Spleen (tissue), 11 donors: ENCODE results near the gene FAM83E. TPM values are rescaled to one million over a fixed set of nuclear protein-coding genes. Genes with fewer than 3 reads are reported as not detected.
"Not testable (repeated sequence)": the region's sequence is repeated elsewhere in the genome, so short reads cannot be mapped to it uniquely, and the experiment has no call there.

Source experiments
- DNase-seq: peaks from one replicate; pipeline ENCODE4 v3.0.0-alpha.2; 2020
- H3K27ac ChIP-seq, 8 donors: fragments of 200-600 bp; sonication (generic) in 7 of 8; 1 replicate in 4 of 8; 2 replicates in 4 of 8; pipeline versions ENCODE4 v1.5.0 to v1.8.0; 2016 to 2021; ENCODE audit warnings: inconsistent platforms in 4 of 8, mild to moderate bottlenecking in 4 of 8, moderate library complexity in 1 of 8
- H3K27me3 ChIP-seq, 7 donors: fragments of 200-600 bp; sonication (generic) in 6 of 7; replicated peaks in 1 of 7; 1 replicate in 4 of 7; 2 replicates in 3 of 7; pipeline versions ENCODE4 v1.5.0 to v1.8.0; 2016 to 2021; ENCODE audit warnings: inconsistent platforms in 3 of 7, mild to moderate bottlenecking in 1 of 7
- H3K36me3 ChIP-seq, 6 donors: fragments of 200-600 bp; sonication (generic) in 5 of 6; 1 replicate in 4 of 6; 2 replicates in 2 of 6; pipeline versions ENCODE4 v1.5.0 to v1.8.0; 2016 to 2021; ENCODE audit warnings: inconsistent platforms in 2 of 6
- H3K4me1 ChIP-seq, 6 donors: fragments of 200-600 bp; sonication (generic) in 5 of 6; 1 replicate in 3 of 6; 2 replicates in 3 of 6; pipeline versions ENCODE4 v1.5.0 to v1.8.0; 2016 to 2021; ENCODE audit warnings: inconsistent platforms in 3 of 6
- H3K4me3 ChIP-seq, 8 donors: fragments of 200-600 bp; sonication (generic) in 7 of 8; 1 replicate in 4 of 8; 2 replicates in 4 of 8; pipeline versions ENCODE4 v1.5.0 to v1.8.0; 2016 to 2021; ENCODE audit warnings: inconsistent platforms in 4 of 8, mild to moderate bottlenecking in 4 of 8, moderate library complexity in 2 of 8
- H3K9me3 ChIP-seq, 8 donors: fragments of 200-600 bp; sonication (generic) in 7 of 8; 1 replicate in 4 of 8; 2 replicates in 4 of 8; pipeline versions ENCODE4 v1.5.0 to v1.8.0; 2016 to 2021; ENCODE audit warnings: inconsistent platforms in 4 of 8
- POLR2A ChIP-seq, 3 donors: fragments of 450-650 bp; IDR thresholded peaks; one replicate each; pipeline ENCODE4 v1.5.1; 2017; ENCODE audit warnings: antibody characterized with exemption in 3 of 3, mild to moderate bottlenecking in 1 of 3
- POLR2AphosphoS5 ChIP-seq, 3 donors: sonication (generic); formaldehyde crosslinking; IDR thresholded peaks; one replicate each; pipeline ENCODE4 v1.5.1; 2017; ENCODE audit warnings: antibody characterized with exemption in 3 of 3
- WGBS, 5 donors: extraction: QIAGEN DNeasy Blood & Tissue Kit in 3 of 5; methylation state at CpG; one replicate each; pipeline versions ENCODE4 v1.1.5 to v1.1.7; 2013 to 2018; 5-methylcytosine and 5-hydroxymethylcytosine counted together
- intact Hi-C: fragments of 100-400 bp; cut with DNase I; formaldehyde crosslinking; loops from one replicate; pipeline ENCODE4 v1.15.0; 2023; ENCODE audit warnings: low total_unique reads
- polyA plus RNA-seq, 3 donors: library from polyadenylated mRNA; stranded (reverse); fragments of 200-250 nt; gene quantifications; one replicate each; pipeline ENCODE4 v1.2.1, GENCODE V29; 2013
- total RNA-seq, 7 donors: library from RNA; depleted of rRNA in 3 of 7; stranded (reverse); fragments of >200 nt in 3 of 7; fragmentation: NEBNext Ultra II Directional in 4 of 7; extraction: Animal tissue kit (Norgen Biotek cat#: 25700) in 4 of 7; gene quantifications; one replicate each; pipeline versions ENCODE4 v1.1.0 to v1.2.1, GENCODE V29; 2016 to 2021
- TF ChIP-seq, protein P1 (sequence below), 11 experiments: fragments of 200-600 bp in 7 of 11; fragments of 450-650 bp in 4 of 11; sonication (generic) in 4 of 11; IDR thresholded peaks in 8 of 11; conservative IDR thresholded peaks in 3 of 11; 1 replicate in 7 of 11; 2 replicates in 4 of 11; pipeline versions ENCODE4 v1.4.0 to v1.8.0; 2016 to 2021; ENCODE audit warnings: antibody characterized with exemption in 11 of 11, inconsistent platforms in 4 of 11, mild to moderate bottlenecking in 1 of 11
- donor health status: healthy with polysubstance abuse.
- donor health status: DM: no; HTN: no; CAD: no; lungs with moderate emphysema.
- donor health status: DM: no; HTN: no; CAD: no.
- donor health status: Bipolar disorder and iron deficiency.
- donor health status: healthy.
- donor health status: DM: no; HTN: no; CAD: no.
- donor health status: DM: yes; HTN: yes; CAD: no.

FAM83E gene
- total and polyA plus RNA-seq, 10 donors, result 0.04 to 2.0 (median 0.46) TPM; not detected in 5

DNA sequence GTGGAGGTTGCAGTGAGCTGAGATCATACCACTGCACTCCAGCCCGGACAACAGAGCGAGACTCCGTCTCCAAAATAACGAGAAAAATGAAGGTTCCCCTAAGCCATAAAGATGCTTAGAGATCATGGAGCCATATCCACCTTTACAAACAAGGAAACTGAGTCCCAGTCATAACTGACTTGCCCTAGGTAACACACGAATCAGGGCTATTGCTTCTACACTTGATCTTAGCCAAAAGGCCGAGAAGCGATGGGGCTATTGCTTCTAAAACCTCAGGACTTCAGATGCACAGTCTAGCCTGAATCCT lies 19.1 kb upstream of the FAM83E start:
- H3K9me3 ChIP-seq, result no peaks in the 10 kb centered on the region
- peak overlapping the region; percentile 92 to 98 (median 95) for H3K27ac ChIP-seq
- peaks cover 48 to 89% (median 73%) of the 10 kb centered on the region in 6 donors for H3K4me1 ChIP-seq
- no peaks in the 10 kb centered on the region for H3K27me3 ChIP-seq
- TF ChIP-seq POLR2A (IDR thresholded peaks at IDR 0.05) (no peak), POLR2AphosphoS5 (IDR thresholded peaks at IDR 0.05) (no peak)
- TF ChIP-seq, protein P1, sequence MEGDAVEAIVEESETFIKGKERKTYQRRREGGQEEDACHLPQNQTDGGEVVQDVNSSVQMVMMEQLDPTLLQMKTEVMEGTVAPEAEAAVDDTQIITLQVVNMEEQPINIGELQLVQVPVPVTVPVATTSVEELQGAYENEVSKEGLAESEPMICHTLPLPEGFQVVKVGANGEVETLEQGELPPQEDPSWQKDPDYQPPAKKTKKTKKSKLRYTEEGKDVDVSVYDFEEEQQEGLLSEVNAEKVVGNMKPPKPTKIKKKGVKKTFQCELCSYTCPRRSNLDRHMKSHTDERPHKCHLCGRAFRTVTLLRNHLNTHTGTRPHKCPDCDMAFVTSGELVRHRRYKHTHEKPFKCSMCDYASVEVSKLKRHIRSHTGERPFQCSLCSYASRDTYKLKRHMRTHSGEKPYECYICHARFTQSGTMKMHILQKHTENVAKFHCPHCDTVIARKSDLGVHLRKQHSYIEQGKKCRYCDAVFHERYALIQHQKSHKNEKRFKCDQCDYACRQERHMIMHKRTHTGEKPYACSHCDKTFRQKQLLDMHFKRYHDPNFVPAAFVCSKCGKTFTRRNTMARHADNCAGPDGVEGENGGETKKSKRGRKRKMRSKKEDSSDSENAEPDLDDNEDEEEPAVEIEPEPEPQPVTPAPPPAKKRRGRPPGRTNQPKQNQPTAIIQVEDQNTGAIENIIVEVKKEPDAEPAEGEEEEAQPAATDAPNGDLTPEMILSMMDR (IDR thresholded peaks at IDR 0.05 in 8 of 11, conservative IDR thresholded peaks at IDR 0.05 in 3 of 11), result no peak
- H3K36me3 ChIP-seq, result peaks cover 0 to 45% (median 32%) of the 10 kb centered on the region in 6 donors
- intact Hi-C loops, result no loop called here
- no peak for DNase-seq
- 45 to 69% (median 59%) methylated on average over 7 of the region's 7 CpGs for WGBS, 5 donors
- H3K4me3 ChIP-seq, result peak overlapping the region in 7 of 8 donors; percentile 20 to 98 (median 80)

DNA sequence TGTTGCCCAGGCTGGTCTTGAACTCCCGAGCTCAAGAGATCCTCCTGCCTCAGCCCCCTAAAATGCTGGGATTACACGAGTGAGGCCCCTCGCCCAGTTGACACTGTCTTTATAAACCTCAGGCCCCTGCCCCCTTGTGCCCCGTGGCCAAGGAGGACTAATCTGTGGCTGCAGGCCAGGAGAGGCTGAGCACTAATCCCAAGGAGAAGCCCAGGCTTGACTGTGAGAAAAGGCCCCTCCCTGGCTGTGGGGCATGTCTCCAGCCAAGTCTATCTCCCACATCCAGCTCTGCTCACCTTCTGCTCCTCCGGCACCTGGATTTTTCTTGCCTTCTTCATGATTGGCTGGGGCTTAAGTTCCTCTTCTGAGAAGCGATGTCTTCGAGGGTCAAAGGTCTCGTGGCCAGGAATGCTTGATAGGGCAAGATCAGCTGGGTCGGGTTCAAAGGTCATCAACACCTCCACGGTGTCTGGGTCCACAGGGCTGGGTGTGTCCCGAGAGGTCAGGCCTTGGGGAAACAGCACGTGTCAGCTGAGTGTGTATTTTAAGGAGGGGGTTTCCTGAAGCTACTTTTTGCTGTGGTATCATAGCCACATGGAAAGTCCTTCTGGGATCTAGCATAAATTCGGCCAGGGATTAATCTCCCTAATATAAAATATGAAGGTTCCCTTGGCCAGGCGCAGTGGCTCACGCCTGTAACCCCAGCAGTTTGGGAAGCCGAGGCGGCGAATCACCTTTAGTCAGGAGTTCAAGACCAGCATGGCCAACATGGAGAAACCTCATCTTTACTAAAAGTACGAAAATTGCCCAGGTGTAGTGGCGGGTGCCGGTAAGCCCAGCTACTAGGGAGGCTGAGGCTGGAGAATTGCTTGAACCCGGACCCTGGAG lies 18.5 kb upstream of the FAM83E start:
- H3K4me3 ChIP-seq, result peak overlapping the region in 3 of 8 donors; percentile 74 to 98 (median 95)
- DNase-seq, result no peak
- peak overlapping the region; percentile 92 to 98 (median 95) for H3K27ac ChIP-seq
- H3K36me3 ChIP-seq, result peaks cover 0 to 51% (median 35%) of the 10 kb centered on the region in 6 donors
- TF ChIP-seq POLR2AphosphoS5 (IDR thresholded peaks at IDR 0.05) (peak in 2 of 3 donors; percentile 18 to 37), POLR2A (IDR thresholded peaks at IDR 0.05) (no peak)
- H3K27me3 ChIP-seq, result no peaks in the 10 kb centered on the region
- intact Hi-C loops, result no loop called here
- peaks cover 43 to 89% (median 67%) of the 10 kb centered on the region in 6 donors for H3K4me1 ChIP-seq
- WGBS, 5 donors, result 71 to 83% (median 78%) methylated on average over 20 to 22 of the region's 22 CpGs
- H3K9me3 ChIP-seq, result no peaks in the 10 kb centered on the region

DNA sequence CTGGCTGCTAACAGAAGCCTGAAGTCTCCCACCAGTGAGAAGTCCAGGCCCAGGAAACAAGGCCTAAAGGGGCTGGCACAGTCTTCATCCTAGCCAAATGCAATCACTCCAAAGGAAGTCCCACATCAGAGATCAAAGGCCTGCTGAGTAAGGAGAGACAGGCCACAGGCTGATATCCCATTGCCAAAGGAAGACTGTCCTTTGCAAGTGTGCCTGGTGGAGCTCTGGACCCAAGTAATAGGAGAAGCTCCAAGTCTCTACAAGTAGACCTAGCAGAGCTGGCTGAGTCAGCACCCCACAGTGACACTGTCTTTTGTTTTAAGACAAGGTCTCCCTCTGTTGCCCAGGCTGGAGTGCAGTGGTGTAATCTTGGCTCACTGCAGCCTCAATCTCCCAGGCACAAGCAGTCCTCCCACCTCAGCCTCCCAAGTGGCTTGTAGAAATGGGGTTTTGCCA lies 17.8 kb upstream of the FAM83E start:
- Histone ChIP-seq H3K36me3 (peaks cover 0 to 58% (median 39%) of the 10 kb centered on the region in 6 donors), H3K9me3 (no peaks in the 10 kb centered on the region), H3K4me1 (peaks cover 43 to 93% (median 65%) of the 10 kb centered on the region in 6 donors), H3K27ac (peak overlapping the region; percentile 16 to 98 (median 94)), H3K27me3 (no peaks in the 10 kb centered on the region), H3K4me3 (no peak overlapping the region)
- intact Hi-C loops, result no loop called here
- no peak for DNase-seq
- TF ChIP-seq POLR2AphosphoS5 (IDR thresholded peaks at IDR 0.05), result no peak
- TF ChIP-seq, protein P1 (IDR thresholded peaks at IDR 0.05 in 8 of 11, conservative IDR thresholded peaks at IDR 0.05 in 3 of 11), result no peak
- no peak for TF ChIP-seq POLR2A (IDR thresholded peaks at IDR 0.05)

DNA sequence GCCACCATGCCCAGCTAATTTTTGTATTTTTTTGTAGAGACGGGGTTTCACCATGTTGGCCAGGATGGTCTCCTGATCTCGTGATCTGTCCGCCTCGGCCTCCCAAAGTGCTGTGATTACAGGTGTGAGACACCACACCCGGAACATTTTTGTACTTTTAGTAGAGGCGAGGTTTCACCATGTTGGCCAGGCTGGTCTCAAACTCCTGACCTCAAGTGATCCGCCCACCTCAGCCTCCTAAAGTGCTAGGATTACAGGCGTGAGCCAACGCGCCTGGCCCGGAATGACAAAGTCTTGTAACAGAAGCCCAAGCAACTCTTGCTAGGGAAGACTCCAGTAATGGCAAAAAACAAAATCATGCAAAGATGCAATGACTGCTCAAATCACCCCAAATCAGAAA lies 17.4 kb upstream of the FAM83E start:
- H3K9me3 ChIP-seq, H3K4me3 ChIP-seq, intact Hi-C loops, DNase-seq, H3K27me3 ChIP-seq: not testable (repeated sequence)
- WGBS, 5 donors, result 90 to 95% (median 94%) methylated on average over 11 of the region's 11 CpGs
- Histone ChIP-seq H3K27ac (peak overlapping the region in 7 of 8 donors; percentile 20 to 98 (median 94)), H3K36me3 (peaks cover 0 to 61% (median 39%) of the 10 kb centered on the region in 6 donors), H3K4me1 (peaks cover 43 to 97% (median 65%) of the 10 kb centered on the region in 6 donors)

DNA sequence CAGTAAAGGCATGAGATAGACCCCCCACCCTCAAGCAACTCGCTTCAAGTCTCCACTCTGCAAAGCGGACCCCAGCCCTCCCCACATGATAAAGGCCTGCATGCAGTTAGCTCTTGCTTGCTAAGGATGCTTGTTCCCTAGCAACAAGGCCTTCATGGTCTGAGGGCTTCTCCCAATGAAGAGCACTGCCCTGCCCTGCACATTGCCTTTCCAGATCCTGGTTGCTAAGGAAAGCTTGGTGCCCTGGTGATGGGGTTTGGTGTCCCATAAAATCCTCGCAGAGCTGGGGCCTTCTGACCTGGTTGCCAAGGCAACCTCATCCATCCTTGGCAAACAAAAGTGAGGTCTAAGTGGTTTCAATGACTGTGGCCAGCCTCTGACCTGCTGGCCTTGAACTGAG lies 16.3 kb upstream of the FAM83E start:
- Histone ChIP-seq H3K4me3 (peak overlapping the region in 1 of 8 donors; percentile 38), H3K36me3 (peaks cover 0 to 72% (median 40%) of the 10 kb centered on the region in 6 donors), H3K4me1 (peaks cover 43 to 96% (median 60%) of the 10 kb centered on the region in 6 donors), H3K27me3 (no peaks in the 10 kb centered on the region), H3K9me3 (no peaks in the 10 kb centered on the region), H3K27ac (peak overlapping the region in 7 of 8 donors; percentile 44 to 94 (median 81))
- intact Hi-C loops, result no loop called here
- WGBS, 5 donors, result 25 to 81% (median 70%) methylated on average over 1 to 3 of the region's 3 CpGs
- no peak for DNase-seq
- TF ChIP-seq POLR2AphosphoS5 (IDR thresholded peaks at IDR 0.05) (no peak), POLR2A (IDR thresholded peaks at IDR 0.05) (no peak)
- TF ChIP-seq, protein P1 (IDR thresholded peaks at IDR 0.05 in 8 of 11, conservative IDR thresholded peaks at IDR 0.05 in 3 of 11), result no peak
